ENCODE results near the gene FAM32A. TPM values are rescaled to one million over a fixed set of nuclear protein-coding genes. Genes with fewer than 3 reads are reported as not detected.

Gene FAM32A
- total RNA-seq, 4 donors from 2014 or later = 73.0 to 106 (median 88.6) TPM

- TF ChIP-seq POLR2A (IDR thresholded peaks at IDR 0.05) = no peak
- TF ChIP-seq, protein P1, sequence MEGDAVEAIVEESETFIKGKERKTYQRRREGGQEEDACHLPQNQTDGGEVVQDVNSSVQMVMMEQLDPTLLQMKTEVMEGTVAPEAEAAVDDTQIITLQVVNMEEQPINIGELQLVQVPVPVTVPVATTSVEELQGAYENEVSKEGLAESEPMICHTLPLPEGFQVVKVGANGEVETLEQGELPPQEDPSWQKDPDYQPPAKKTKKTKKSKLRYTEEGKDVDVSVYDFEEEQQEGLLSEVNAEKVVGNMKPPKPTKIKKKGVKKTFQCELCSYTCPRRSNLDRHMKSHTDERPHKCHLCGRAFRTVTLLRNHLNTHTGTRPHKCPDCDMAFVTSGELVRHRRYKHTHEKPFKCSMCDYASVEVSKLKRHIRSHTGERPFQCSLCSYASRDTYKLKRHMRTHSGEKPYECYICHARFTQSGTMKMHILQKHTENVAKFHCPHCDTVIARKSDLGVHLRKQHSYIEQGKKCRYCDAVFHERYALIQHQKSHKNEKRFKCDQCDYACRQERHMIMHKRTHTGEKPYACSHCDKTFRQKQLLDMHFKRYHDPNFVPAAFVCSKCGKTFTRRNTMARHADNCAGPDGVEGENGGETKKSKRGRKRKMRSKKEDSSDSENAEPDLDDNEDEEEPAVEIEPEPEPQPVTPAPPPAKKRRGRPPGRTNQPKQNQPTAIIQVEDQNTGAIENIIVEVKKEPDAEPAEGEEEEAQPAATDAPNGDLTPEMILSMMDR (IDR thresholded peaks at IDR 0.05) = no peak
- TF ChIP-seq EP300 (IDR thresholded peaks at IDR 0.05; ENCODE audit: low read depth) = no peak
- TF ChIP-seq POLR2AphosphoS5 (IDR thresholded peaks at IDR 0.05) = no peak
- no peak for DNase-seq
Measured at GRCh38 chr19:16208847-16209665, 23.8 kb downstream of the FAM32A start.

GRCh38 chr19:16210168-16210567 lies 25.0 kb downstream of the FAM32A start:
- 92 to 95% methylated on average over 4 of the region's 4 CpGs for WGBS, 2 donors (ENCODE audit: low coverage in 1 of 2)
- H3K4me3 ChIP-seq = no peak overlapping the region
- no peaks in the 10 kb centered on the region for H3K9me3 ChIP-seq
- in situ Hi-C loops (cut with MboI; ENCODE audit: low pct_ligation_motif_present in 1 of 4, low pct_unique_long_range_greater_than_20kb in 1 of 4, low sequenced_read_pairs in 3 of 4) = no loop called here
- peaks cover 0 to 18% (median 9%) of the 10 kb centered on the region in 4 donors for H3K36me3 ChIP-seq
- no peaks in the 10 kb centered on the region for H3K4me1 ChIP-seq
- no peaks in the 10 kb centered on the region for H3K27me3 ChIP-seq
- no peak overlapping the region for H3K27ac ChIP-seq
- intact Hi-C loops (cut with DNase I; ENCODE audit: low total_unique reads) = no loop called here
- TF ChIP-seq, protein P1 (IDR thresholded peaks at IDR 0.05) = no peak
- TF ChIP-seq EP300 (IDR thresholded peaks at IDR 0.05; ENCODE audit: low read depth) (no peak), POLR2A (IDR thresholded peaks at IDR 0.05) (no peak), POLR2AphosphoS5 (IDR thresholded peaks at IDR 0.05) (no peak)
- DNase-seq = no peak

More at GRCh38 chr19:16208847-16209665, 23.8 kb downstream of the FAM32A start:
- in situ Hi-C loops (cut with MboI; ENCODE audit: low pct_ligation_motif_present in 1 of 4, low pct_unique_long_range_greater_than_20kb in 1 of 4, low sequenced_read_pairs in 3 of 4) = no loop called here
- no peak overlapping the region for H3K27ac ChIP-seq
- H3K4me3 ChIP-seq = no peak overlapping the region
- peaks cover 0 to 18% (median 9%) of the 10 kb centered on the region in 4 donors for H3K36me3 ChIP-seq
- intact Hi-C loops (cut with DNase I; ENCODE audit: low total_unique reads) = no loop called here
- H3K9me3 ChIP-seq = no peaks in the 10 kb centered on the region
- H3K27me3 ChIP-seq = no peaks in the 10 kb centered on the region
- 85 to 95% methylated on average over 10 to 29 of the region's 29 CpGs for WGBS, 2 donors (ENCODE audit: low coverage in 1 of 2)
- H3K4me1 ChIP-seq = no peaks in the 10 kb centered on the region

GRCh38 chr19:16213076-16213475 lies 27.9 kb downstream of the FAM32A start:
- no peak for DNase-seq
- intact Hi-C loops (cut with DNase I; ENCODE audit: low total_unique reads) = no loop called here
- in situ Hi-C loops (cut with MboI; ENCODE audit: low pct_ligation_motif_present in 1 of 4, low pct_unique_long_range_greater_than_20kb in 1 of 4, low sequenced_read_pairs in 3 of 4) = no loop called here
- Histone ChIP-seq H3K27ac (no peak overlapping the region), H3K9me3 (no peaks in the 10 kb centered on the region), H3K27me3 (no peaks in the 10 kb centered on the region), H3K4me3 (no peak overlapping the region), H3K4me1 (no peaks in the 10 kb centered on the region), H3K36me3 (peaks cover 0 to 18% (median 9%) of the 10 kb centered on the region in 4 donors)
- TF ChIP-seq POLR2A (IDR thresholded peaks at IDR 0.05) (no peak), EP300 (IDR thresholded peaks at IDR 0.05; ENCODE audit: low read depth) (no peak), POLR2AphosphoS5 (IDR thresholded peaks at IDR 0.05) (no peak)
- TF ChIP-seq, protein P1 (IDR thresholded peaks at IDR 0.05) = no peak

DNA sequence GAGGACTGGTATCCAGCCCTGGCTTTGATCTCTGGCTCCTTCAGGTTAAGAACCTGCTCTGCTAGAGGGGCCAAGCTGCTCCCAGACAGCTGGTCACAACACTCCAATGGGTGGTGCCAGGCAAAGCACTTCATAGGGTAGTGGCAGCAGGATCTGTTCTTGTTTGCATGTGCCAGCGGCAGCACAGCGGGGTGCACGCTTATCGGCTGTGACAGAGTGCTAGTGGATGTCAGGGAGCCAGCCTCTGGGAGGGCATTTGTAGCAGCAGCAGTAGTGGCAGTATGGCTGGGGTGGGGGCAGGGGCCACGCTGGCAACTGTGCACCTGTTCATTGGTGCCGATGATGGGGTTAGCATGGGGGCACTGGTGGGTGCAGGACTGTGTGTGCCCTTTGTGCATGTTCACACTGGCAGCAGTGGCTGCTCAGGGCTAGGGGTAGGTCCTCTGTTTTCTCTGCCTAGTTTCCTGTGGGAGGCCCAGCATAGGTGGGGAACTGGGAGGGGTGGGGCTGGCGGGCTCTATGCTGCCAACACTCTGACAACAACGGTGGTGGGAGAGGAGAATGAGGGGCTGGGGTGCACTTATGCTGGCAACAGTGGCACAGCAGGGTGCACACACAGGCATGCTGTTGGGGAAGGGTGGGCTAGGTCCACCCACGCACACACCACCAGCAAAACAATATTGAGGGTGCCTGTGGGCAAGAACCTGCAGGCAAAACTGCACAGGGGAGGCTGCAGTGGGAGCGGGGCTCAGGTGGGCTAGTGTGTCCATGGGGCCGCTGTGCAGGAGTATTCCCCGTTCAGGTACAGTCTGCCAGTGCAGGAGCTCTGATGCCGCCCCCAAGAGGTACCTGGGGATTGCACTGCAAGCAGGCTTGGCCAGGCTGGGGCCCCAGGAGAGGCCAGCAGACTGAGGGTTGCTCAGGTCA lies 31.8 kb downstream of the FAM32A start:
- Histone ChIP-seq H3K36me3 (peaks cover 0 to 26% (median 12%) of the 10 kb centered on the region in 4 donors), H3K27me3 (no peaks in the 10 kb centered on the region), H3K4me1 (no peaks in the 10 kb centered on the region), H3K9me3 (peaks cover 23 to 24% of the 10 kb centered on the region in 2 donors), H3K4me3 (no peak overlapping the region), H3K27ac (no peak overlapping the region)
- DNase-seq = no peak
- in situ Hi-C loops (cut with MboI; ENCODE audit: low pct_ligation_motif_present in 1 of 4, low pct_unique_long_range_greater_than_20kb in 1 of 4, low sequenced_read_pairs in 3 of 4) = no loop called here
- TF ChIP-seq, protein P1 (IDR thresholded peaks at IDR 0.05) = no peak
- TF ChIP-seq EP300 (IDR thresholded peaks at IDR 0.05; ENCODE audit: low read depth) (no peak), POLR2A (IDR thresholded peaks at IDR 0.05) (no peak), POLR2AphosphoS5 (IDR thresholded peaks at IDR 0.05) (no peak)
- intact Hi-C loops (cut with DNase I; ENCODE audit: low total_unique reads) = no loop called here
- WGBS, 2 donors (ENCODE audit: low coverage in 1 of 2) = 89% methylated on average over 12 of the region's 13 CpGs; no CpG with 5 or more reads in 1 of the 2 donors

Data from transverse colon (tissue), 4 donors.